HepG2 (cell line): ENCODE data around the gene LIME1. TPM values are rescaled to one million over a fixed set of nuclear protein-coding genes. Genes with fewer than 3 reads are reported as not detected.

Experiments used
- AGO1 ChIP-seq: fragments of 200-400 bp; formaldehyde crosslinking; IDR thresholded peaks from 2 replicates; pipeline ENCODE4 v1.6.1; 2017; ENCODE audit warnings: mild to moderate bottlenecking, low read depth, low read length, moderate library complexity; ENCODE audit not compliant: poor library complexity, severe bottlenecking
- CBX5 ChIP-seq: sonication (generic); formaldehyde crosslinking; IDR thresholded peaks from 2 replicates; pipeline ENCODE4 v1.4.0; 2020; ENCODE audit warnings: missing genetic modification reagents, borderline replicate concordance
- DDIT3 ChIP-seq: sonication (generic); formaldehyde crosslinking; IDR thresholded peaks from 2 replicates; pipeline ENCODE4 v1.4.0; 2020; ENCODE audit warnings: mild to moderate bottlenecking, missing genetic modification reagents
- DNMT1 ChIP-seq: sonication (generic); formaldehyde crosslinking; IDR thresholded peaks from 2 replicates; pipeline ENCODE4 v1.5.1; 2020; ENCODE audit warnings: mild to moderate bottlenecking, missing genetic modification reagents
- E2F1 ChIP-seq: sonication (generic); formaldehyde crosslinking; IDR thresholded peaks from 2 replicates; pipeline ENCODE4 v1.5.0; 2020; ENCODE audit warnings: missing genetic modification reagents
- EEA1 ChIP-seq: sonication (generic); formaldehyde crosslinking; IDR thresholded peaks from 2 replicates; pipeline ENCODE4 v1.5.1; 2020; ENCODE audit warnings: mild to moderate bottlenecking, missing genetic modification reagents, borderline replicate concordance
- IKZF1 ChIP-seq: fragments of 450-650 bp; IDR thresholded peaks from 2 replicates; pipeline ENCODE4 v1.7.1; 2016
- ISL2 ChIP-seq: sonication (generic); formaldehyde crosslinking; IDR thresholded peaks from 2 replicates; pipeline ENCODE4 v1.5.0; 2020; ENCODE audit warnings: missing genetic modification reagents
- JUND ChIP-seq: sonication (generic); formaldehyde crosslinking; IDR thresholded peaks from 2 replicates; pipeline ENCODE4 v1.8.0; 2022; ENCODE audit warnings: mild to moderate bottlenecking, missing genetic modification reagents
- MBD4 ChIP-seq: IDR thresholded peaks from 2 replicates; pipeline ENCODE4 v1.6.1; 2012; ENCODE audit warnings: low read length, inconsistent platforms, borderline replicate concordance
- NCOR1 ChIP-seq: fragments of 200-600 bp; sonication (generic); IDR thresholded peaks from 2 replicates; pipeline ENCODE4 v1.7.0; 2017; ENCODE audit warnings: antibody characterized with exemption, low read length, borderline replicate concordance
- SIX1 ChIP-seq: sonication (generic); formaldehyde crosslinking; IDR thresholded peaks from 2 replicates; pipeline ENCODE4 v1.4.0; 2020; ENCODE audit warnings: missing genetic modification reagents, borderline replicate concordance
- STAG1 ChIP-seq: sonication (generic); formaldehyde crosslinking; IDR thresholded peaks from 2 replicates; pipeline ENCODE4 v1.4.0; 2020; ENCODE audit warnings: missing genetic modification reagents
- ZNF251 ChIP-seq: sonication (generic); formaldehyde crosslinking; IDR thresholded peaks from 2 replicates; pipeline ENCODE4 v1.9.0; 2021; ENCODE audit warnings: mild to moderate bottlenecking, missing genetic modification reagents
- ZNF768 ChIP-seq: sonication (generic); formaldehyde crosslinking; IDR thresholded peaks from 2 replicates; pipeline ENCODE4 v1.4.0; 2020; ENCODE audit warnings: missing genetic modification reagents
- ZNF883 ChIP-seq: sonication (generic); formaldehyde crosslinking; IDR thresholded peaks from 2 replicates; pipeline ENCODE4 v1.5.1; 2020; ENCODE audit warnings: mild to moderate bottlenecking, missing genetic modification reagents; ENCODE audit errors: not compliant biosample characterization
- polyA plus RNA-seq, 8 experiments: library from polyadenylated mRNA; depleted of rRNA in 3 of 8; stranded (reverse) in 7 of 8; unstranded in 1 of 8; fragments of >200 nt; fragmentation: Illumina TruSeq in 4 of 8; extraction: Trizol in 4 of 8; gene quantifications; 2 replicates each; pipeline versions ENCODE4 v1.2.1 to v1.2.3, GENCODE V29; 2011 to 2016; ENCODE audit warnings: low read depth in 4 of 8, missing spikeins in 1 of 8, mixed read lengths in 1 of 8; ENCODE audit not compliant: insufficient read depth in 1 of 8
- total RNA-seq, 5 experiments: library from RNA; depleted of rRNA; stranded (reverse); fragments of >200 nt; fragmentation: Illumina TruSeq; extraction: Trizol; gene quantifications; 2 replicates each; pipeline ENCODE4 v1.2.3, GENCODE V29; 2016; ENCODE audit warnings: low read depth in 1 of 5
- TF ChIP-seq, protein P1 (sequence below): sonication (generic); formaldehyde crosslinking; IDR thresholded peaks from 2 replicates; pipeline ENCODE4 v1.4.0; 2020; ENCODE audit warnings: missing genetic modification reagents
- TF ChIP-seq, protein P2 (sequence below): sonication (generic); formaldehyde crosslinking; IDR thresholded peaks from 2 replicates; pipeline ENCODE4 v1.4.0; 2020; ENCODE audit warnings: low read depth, mild to moderate bottlenecking, missing genetic modification reagents

LIME1 gene
- total and polyA plus RNA-seq, 2 of the 13 experiments (the other 11 are each of a cell fraction or from before 2014, with no cell fraction given), result 13.0 to 61.5 TPM

GRCh38 chr20:63778857-63779256, 42.4 kb downstream of the LIME1 start (continued):
- TF ChIP-seq, protein P1, sequence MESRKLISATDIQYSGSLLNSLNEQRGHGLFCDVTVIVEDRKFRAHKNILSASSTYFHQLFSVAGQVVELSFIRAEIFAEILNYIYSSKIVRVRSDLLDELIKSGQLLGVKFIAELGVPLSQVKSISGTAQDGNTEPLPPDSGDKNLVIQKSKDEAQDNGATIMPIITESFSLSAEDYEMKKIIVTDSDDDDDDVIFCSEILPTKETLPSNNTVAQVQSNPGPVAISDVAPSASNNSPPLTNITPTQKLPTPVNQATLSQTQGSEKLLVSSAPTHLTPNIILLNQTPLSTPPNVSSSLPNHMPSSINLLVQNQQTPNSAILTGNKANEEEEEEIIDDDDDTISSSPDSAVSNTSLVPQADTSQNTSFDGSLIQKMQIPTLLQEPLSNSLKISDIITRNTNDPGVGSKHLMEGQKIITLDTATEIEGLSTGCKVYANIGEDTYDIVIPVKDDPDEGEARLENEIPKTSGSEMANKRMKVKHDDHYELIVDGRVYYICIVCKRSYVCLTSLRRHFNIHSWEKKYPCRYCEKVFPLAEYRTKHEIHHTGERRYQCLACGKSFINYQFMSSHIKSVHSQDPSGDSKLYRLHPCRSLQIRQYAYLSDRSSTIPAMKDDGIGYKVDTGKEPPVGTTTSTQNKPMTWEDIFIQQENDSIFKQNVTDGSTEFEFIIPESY (CRISPR knock-in tag), result peak; percentile 29; the same call in 1 of the 2 replicates
- peak; percentile 48 for TF ChIP-seq AGO1
- TF ChIP-seq DNMT1 (CRISPR knock-in tag), result no peak
- no peak for TF ChIP-seq DDIT3 (CRISPR knock-in tag)
- 0 out of 2 replicates have a peak, but pooled peaks have one; percentile 37 for TF ChIP-seq NCOR1
- no peak for TF ChIP-seq IKZF1
- TF ChIP-seq E2F1 (CRISPR knock-in tag), result no peak
- no peak for TF ChIP-seq JUND
- no peak for TF ChIP-seq MBD4
- TF ChIP-seq ZNF768, result peak; percentile 30; the same call in 1 of the 2 replicates
- TF ChIP-seq CBX5 (CRISPR knock-in tag), result no peak
- TF ChIP-seq ZNF251 (CRISPR knock-in tag), result no peak
- no peak for TF ChIP-seq SIX1 (CRISPR knock-in tag)
- peak; percentile 46 for TF ChIP-seq ZNF883
- no peak for TF ChIP-seq EEA1 (CRISPR knock-in tag)
- peak; percentile 24; the same call in 1 of the 2 replicates for TF ChIP-seq STAG1 (CRISPR knock-in tag)
- no peak for TF ChIP-seq ISL2 (CRISPR knock-in tag)
- TF ChIP-seq, protein P2, sequence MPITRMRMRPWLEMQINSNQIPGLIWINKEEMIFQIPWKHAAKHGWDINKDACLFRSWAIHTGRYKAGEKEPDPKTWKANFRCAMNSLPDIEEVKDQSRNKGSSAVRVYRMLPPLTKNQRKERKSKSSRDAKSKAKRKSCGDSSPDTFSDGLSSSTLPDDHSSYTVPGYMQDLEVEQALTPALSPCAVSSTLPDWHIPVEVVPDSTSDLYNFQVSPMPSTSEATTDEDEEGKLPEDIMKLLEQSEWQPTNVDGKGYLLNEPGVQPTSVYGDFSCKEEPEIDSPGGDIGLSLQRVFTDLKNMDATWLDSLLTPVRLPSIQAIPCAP (CRISPR knock-in tag), result no peak
- TF ChIP-seq, all 625 proteins: peak for 9
